Natural killer cell (primary cell): ENCODE results near the gene PARD3B. TPM values are rescaled to one million over a fixed set of nuclear protein-coding genes. Genes with fewer than 3 reads are reported as not detected.

Experiments used
- ATAC-seq, 3 donors: fragments of 150-1000 bp in 2 of 3; fragments of 200-7000 bp in 1 of 3; cut with Tn5 transposase; 1 replicate in 1 of 3; 2 replicates in 2 of 3; pipeline ENCODE4 v1.10.0; 2021; ENCODE audit warnings: mild to moderate bottlenecking in 2 of 3, moderate library complexity in 2 of 3
- DNase-seq, 2 donors: peaks; one replicate each; pipeline versions ENCODE4 v3.0.0 to v3.0.0-alpha.2; 2013 to 2021; ENCODE audit warnings: mixed read lengths in 1 of 2
- H3K27ac ChIP-seq: one replicate; pipeline ENCODE4 v1.5.1; 2013; ENCODE audit warnings: mild to moderate bottlenecking, low read length
- H3K27me3 ChIP-seq: one replicate; pipeline ENCODE4 v1.6.1; 2013; ENCODE audit warnings: low read length; ENCODE audit not compliant: control insufficient read depth, insufficient read depth
- H3K36me3 ChIP-seq: one replicate; pipeline ENCODE4 v1.6.1; 2013; ENCODE audit warnings: low read length; ENCODE audit not compliant: control insufficient read depth, insufficient read depth
- H3K4me1 ChIP-seq: one replicate; pipeline ENCODE4 v1.6.1; 2013; ENCODE audit warnings: low read length; ENCODE audit not compliant: control insufficient read depth, insufficient read depth
- H3K4me3 ChIP-seq: one replicate; pipeline ENCODE4 v1.5.1; 2013; ENCODE audit warnings: low read length
- H3K9me3 ChIP-seq: one replicate; pipeline ENCODE4 v1.6.1; 2013; ENCODE audit warnings: low read length; ENCODE audit not compliant: control insufficient read depth, insufficient read depth
- H3K27ac Mint-ChIP-seq, 2 donors: one replicate each; pipeline ENCODE4 v1.8.0; 2022; ENCODE audit warnings: mild to moderate bottlenecking in 2 of 2, mixed read lengths in 2 of 2, moderate library complexity in 1 of 2
- H3K27me3 Mint-ChIP-seq, 2 donors: one replicate each; pipeline ENCODE4 v1.8.0; 2022; ENCODE audit warnings: low read depth in 2 of 2, mixed read lengths in 2 of 2
- H3K36me3 Mint-ChIP-seq: one replicate; pipeline ENCODE4 v1.8.0; 2022; ENCODE audit warnings: mixed read lengths
- H3K4me1 Mint-ChIP-seq, 2 donors: one replicate each; pipeline ENCODE4 v1.8.0; 2022; ENCODE audit warnings: mixed read lengths in 2 of 2
- H3K4me3 Mint-ChIP-seq: one replicate; pipeline ENCODE4 v1.8.0; 2022; ENCODE audit warnings: mild to moderate bottlenecking, moderate library complexity, mixed read lengths
- H3K9me3 Mint-ChIP-seq, 2 donors: one replicate each; pipeline ENCODE4 v1.8.0; 2022; ENCODE audit warnings: mixed read lengths in 2 of 2
- WGBS: methylation state at CpG from one replicate; pipeline ENCODE4 v1.1.7; 2013; ENCODE audit warnings: missing lambda C conversion rate; ENCODE audit not compliant: insufficient coverage; 5-methylcytosine and 5-hydroxymethylcytosine counted together
- intact Hi-C: fragments of 100-400 bp; cut with micrococcal nuclease; formaldehyde crosslinking; loops from one replicate; pipeline ENCODE4 v1.14.2; 2022
- total RNA-seq, 4 donors: library from RNA; stranded (reverse); fragments of 120-200 nt in 1 of 4; gene quantifications; one replicate each; pipeline versions ENCODE4 v1.2.3 to v1.2.4, GENCODE V29; 2013 to 2022
- TF ChIP-seq, protein P1 (sequence below): fragments of 200-600 bp; IDR thresholded peaks from one replicate; pipeline ENCODE4 v1.8.0; 2022; ENCODE audit warnings: antibody characterized with exemption

The PARD3B gene
- total RNA-seq, 3 donors from 2014 or later (not counting 1 experiment from before 2014, with no cell fraction given): 0.13 to 0.45 TPM; not detected in 1

DNA sequence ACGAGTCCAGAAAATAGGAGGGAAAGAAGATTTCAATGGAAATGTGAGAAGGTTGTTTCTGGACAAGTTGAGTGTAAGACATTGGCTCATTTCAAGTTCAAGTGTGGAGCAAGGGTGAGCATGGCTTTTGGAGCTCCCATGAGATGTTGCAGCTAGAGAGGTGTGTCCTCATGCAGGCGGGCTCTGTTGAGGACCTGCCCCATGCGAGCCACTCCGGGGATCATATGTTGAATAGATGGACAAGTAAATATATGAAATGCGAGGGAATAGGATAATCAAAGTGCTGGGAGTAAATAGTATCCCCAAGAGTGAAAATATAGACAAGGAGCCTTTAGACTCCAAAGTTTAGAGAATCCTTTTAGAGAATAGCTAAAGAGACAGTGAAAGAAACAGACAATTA, 936.6 kb downstream of the PARD3B start:
- DNase-seq: no peak
- H3K4me3 Mint-ChIP-seq: no peak overlapping the region

DNA sequence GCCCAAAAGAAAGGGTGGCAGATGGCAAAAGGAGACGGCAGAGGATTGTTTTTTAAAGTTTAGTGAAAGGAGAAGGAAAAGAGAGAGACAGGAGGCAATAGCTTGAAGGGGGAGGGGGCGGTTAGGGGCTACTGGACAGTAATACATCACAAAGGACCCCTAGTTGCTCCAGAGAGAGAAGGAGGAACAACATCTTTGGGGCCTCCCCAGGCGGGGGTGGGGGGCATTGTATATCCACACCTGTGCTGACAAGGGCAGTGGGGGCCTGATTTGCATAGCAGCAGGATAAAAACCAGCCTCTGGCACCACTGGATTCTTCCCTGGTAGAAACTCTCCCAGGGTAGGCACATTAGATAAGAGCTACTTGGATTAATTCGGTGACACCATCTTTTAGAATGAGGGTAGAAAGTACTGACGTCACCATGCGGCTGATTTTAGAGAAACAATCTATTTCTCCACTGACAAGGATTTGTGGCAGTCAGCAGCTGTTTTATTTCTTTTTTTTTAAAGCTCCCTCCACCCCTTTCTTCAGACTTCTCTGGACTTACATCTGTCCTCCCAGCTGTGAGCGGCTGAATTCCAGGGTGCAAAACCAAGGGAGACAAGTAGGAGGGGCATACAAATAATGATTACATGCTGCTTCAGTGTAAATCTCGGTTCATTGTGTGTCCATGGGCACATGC, 937.3 kb downstream of the PARD3B start:
- intact Hi-C loops: no loop called here
- DNase-seq (no peak), ATAC-seq (no peak)
- 86% methylated on average over 8 of the region's 8 CpGs for WGBS
- TF ChIP-seq, protein P1, sequence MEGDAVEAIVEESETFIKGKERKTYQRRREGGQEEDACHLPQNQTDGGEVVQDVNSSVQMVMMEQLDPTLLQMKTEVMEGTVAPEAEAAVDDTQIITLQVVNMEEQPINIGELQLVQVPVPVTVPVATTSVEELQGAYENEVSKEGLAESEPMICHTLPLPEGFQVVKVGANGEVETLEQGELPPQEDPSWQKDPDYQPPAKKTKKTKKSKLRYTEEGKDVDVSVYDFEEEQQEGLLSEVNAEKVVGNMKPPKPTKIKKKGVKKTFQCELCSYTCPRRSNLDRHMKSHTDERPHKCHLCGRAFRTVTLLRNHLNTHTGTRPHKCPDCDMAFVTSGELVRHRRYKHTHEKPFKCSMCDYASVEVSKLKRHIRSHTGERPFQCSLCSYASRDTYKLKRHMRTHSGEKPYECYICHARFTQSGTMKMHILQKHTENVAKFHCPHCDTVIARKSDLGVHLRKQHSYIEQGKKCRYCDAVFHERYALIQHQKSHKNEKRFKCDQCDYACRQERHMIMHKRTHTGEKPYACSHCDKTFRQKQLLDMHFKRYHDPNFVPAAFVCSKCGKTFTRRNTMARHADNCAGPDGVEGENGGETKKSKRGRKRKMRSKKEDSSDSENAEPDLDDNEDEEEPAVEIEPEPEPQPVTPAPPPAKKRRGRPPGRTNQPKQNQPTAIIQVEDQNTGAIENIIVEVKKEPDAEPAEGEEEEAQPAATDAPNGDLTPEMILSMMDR: no peak
- H3K9me3 Mint-ChIP-seq: no peaks in the 10 kb centered on the region
- H3K27me3 Mint-ChIP-seq: no peaks in the 10 kb centered on the region
- no peak overlapping the region for H3K4me3 Mint-ChIP-seq
- Histone ChIP-seq H3K27me3 (no peaks in the 10 kb centered on the region), H3K4me1 (no peaks in the 10 kb centered on the region), H3K4me3 (no peak overlapping the region), H3K9me3 (no peaks in the 10 kb centered on the region), H3K27ac (no peak overlapping the region), H3K36me3 (no peaks in the 10 kb centered on the region)
- H3K36me3 Mint-ChIP-seq: no peaks in the 10 kb centered on the region
- no peak overlapping the region for H3K27ac Mint-ChIP-seq
- H3K4me1 Mint-ChIP-seq: no peaks in the 10 kb centered on the region

More for the DNA sequence above, 936.6 kb downstream of the PARD3B start:
- intact Hi-C loops: no loop called here
- Histone ChIP-seq H3K36me3 (no peaks in the 10 kb centered on the region), H3K4me1 (no peaks in the 10 kb centered on the region), H3K27me3 (no peaks in the 10 kb centered on the region), H3K27ac (no peak overlapping the region), H3K9me3 (no peaks in the 10 kb centered on the region), H3K4me3 (no peak overlapping the region)
- TF ChIP-seq, protein P1: no peak
- Mint-ChIP-seq H3K27ac (no peak overlapping the region), H3K27me3 (no peaks in the 10 kb centered on the region), H3K4me1 (no peaks in the 10 kb centered on the region), H3K36me3 (no peaks in the 10 kb centered on the region), H3K9me3 (no peaks in the 10 kb centered on the region)
- WGBS: 87% methylated on average over 5 of the region's 5 CpGs
- ATAC-seq: no peak

DNA sequence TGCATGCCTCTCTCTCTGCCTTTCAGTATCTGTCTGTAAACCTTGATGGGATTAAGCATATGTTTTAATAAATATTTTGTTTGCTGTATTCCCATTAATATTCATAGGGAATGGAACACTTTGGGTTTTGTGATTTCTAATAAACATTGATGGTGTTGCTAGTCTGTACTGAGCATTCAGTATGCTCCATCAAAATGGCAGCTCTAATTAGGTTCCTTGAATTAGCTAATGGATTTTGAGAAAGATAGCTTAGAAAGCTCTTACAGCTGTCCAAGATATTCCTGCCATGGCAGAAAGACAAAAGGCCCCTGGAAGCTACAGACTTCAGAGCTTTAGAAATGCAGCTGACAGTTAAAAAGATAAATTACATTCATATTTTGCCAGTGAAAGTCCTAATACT, 937.8 kb downstream of the PARD3B start:
- H3K9me3 Mint-ChIP-seq: no peaks in the 10 kb centered on the region
- no peaks in the 10 kb centered on the region for H3K4me1 Mint-ChIP-seq
- TF ChIP-seq, protein P1: no peak
- no peak overlapping the region for H3K4me3 Mint-ChIP-seq
- no peaks in the 10 kb centered on the region for H3K9me3 ChIP-seq
- intact Hi-C loops: no loop called here
- no peaks in the 10 kb centered on the region for H3K36me3 Mint-ChIP-seq
- no peak overlapping the region for H3K4me3 ChIP-seq
- no peak overlapping the region for H3K27ac ChIP-seq
- H3K4me1 ChIP-seq: no peaks in the 10 kb centered on the region
- no peaks in the 10 kb centered on the region for H3K27me3 ChIP-seq
- H3K27me3 Mint-ChIP-seq: no peaks in the 10 kb centered on the region
- no peak for ATAC-seq
- no peak overlapping the region for H3K27ac Mint-ChIP-seq
- DNase-seq: no peak
- no peaks in the 10 kb centered on the region for H3K36me3 ChIP-seq

DNA sequence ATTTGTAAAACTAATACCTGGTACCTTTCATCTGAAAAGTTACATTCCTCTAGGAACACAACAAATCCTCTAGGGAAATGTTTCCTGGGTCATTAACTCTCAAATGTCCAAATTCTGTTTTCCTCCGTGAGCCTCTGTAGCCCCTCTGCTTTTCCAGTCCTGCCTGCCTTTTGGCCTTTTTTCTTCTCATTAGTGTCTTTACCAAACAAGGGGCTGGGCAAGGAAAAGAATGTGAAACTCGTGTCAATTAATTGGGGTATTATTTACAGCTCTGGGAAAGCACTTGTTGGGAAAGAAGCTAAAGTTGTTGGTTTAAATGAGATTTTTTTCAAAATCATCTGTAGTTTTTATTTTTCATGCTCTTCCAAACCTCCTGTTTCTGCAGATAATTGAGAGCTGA, 938.9 kb downstream of the PARD3B start:
- Histone ChIP-seq H3K4me1 (no peaks in the 10 kb centered on the region), H3K9me3 (no peaks in the 10 kb centered on the region), H3K36me3 (no peaks in the 10 kb centered on the region), H3K4me3 (no peak overlapping the region), H3K27me3 (no peaks in the 10 kb centered on the region), H3K27ac (no peak overlapping the region)
- Mint-ChIP-seq H3K36me3 (no peaks in the 10 kb centered on the region), H3K4me1 (no peaks in the 10 kb centered on the region), H3K27me3 (no peaks in the 10 kb centered on the region), H3K4me3 (no peak overlapping the region), H3K27ac (no peak overlapping the region), H3K9me3 (no peaks in the 10 kb centered on the region)
- TF ChIP-seq, protein P1: no peak
- intact Hi-C loops: no loop called here
- DNase-seq (no peak), ATAC-seq (no peak)
- 100% methylated on average over 1 of the region's 2 CpGs for WGBS
